HG02970 (cell line): ENCODE measurements around the gene CUX1.
"Not testable (repeated sequence)": the region's sequence is repeated elsewhere in the genome, so short reads cannot be mapped to it uniquely, and the experiment has no call there.

ENCODE experiments used
- ATAC-seq: cut with Tn5 transposase; IDR thresholded peaks from one replicate; pipeline ENCODE4 v1.9.1; 2021; ENCODE audit warnings: mild to moderate bottlenecking, moderate library complexity, moderate number of reproducible peaks; ENCODE audit not compliant: unreplicated experiment, low FRiP score

Gene CUX1

DNA sequence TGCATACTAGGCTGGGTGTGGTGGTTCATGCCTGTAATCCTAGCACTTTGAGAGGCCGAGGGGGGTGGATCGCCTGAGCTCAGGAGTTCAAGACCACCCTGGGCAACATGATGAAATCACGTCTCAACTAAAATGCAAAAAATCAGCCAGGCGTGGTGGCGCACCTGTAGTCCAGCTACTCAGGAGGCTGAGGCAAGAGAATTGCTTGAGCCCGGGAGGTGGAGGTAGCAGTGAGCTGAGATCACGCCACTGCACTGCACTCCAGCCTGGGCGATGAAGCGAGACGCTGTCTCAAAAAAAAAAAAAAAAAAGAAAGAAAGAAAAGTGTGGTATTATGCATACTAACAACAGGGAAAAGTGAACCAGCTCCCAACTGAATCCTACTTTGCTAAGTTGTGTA lies 19.3 kb upstream of the CUX1 start:
- ATAC-seq = not testable (repeated sequence)

DNA sequence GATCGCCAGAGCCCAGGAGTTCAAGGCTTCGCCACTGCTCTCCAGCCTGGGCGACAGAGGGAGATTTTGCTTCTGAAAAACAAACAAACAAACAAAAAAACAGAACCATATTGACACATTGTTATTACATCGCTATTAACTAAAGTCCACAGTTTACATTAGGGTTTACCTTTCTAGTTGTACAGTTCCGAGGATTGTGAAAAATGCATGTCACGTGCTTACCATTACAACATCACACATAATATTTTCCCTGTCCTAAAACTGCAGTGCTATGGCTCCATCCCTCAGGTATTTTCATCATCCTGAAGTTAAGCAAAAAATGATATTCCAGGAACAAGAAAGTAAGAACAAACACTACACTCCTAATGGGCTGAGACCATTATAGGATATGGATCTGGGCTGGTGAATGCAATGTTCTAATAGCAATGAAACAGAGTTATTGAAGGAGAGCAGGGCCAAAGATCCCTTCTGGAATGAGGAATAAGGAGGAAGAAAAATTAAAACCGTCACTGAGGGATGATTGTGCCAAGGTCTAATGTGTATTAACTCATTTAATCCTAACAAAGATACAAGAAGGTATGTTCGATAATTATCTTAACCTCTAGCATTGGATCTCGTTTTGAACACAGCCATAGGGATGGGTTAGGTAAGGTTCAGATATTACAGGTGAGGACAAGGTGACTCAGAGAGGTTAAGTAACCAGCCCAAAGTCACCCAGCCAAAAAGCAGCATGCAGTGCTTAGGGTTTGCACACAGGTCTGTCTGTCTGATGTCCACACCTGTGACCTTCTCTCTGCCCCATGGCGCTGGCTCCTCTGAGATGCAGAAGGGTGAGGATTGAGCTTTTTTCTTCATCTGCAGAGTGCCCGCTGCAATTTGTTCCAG lies 14.0 kb upstream of the CUX1 start:
- no peak for ATAC-seq

DNA sequence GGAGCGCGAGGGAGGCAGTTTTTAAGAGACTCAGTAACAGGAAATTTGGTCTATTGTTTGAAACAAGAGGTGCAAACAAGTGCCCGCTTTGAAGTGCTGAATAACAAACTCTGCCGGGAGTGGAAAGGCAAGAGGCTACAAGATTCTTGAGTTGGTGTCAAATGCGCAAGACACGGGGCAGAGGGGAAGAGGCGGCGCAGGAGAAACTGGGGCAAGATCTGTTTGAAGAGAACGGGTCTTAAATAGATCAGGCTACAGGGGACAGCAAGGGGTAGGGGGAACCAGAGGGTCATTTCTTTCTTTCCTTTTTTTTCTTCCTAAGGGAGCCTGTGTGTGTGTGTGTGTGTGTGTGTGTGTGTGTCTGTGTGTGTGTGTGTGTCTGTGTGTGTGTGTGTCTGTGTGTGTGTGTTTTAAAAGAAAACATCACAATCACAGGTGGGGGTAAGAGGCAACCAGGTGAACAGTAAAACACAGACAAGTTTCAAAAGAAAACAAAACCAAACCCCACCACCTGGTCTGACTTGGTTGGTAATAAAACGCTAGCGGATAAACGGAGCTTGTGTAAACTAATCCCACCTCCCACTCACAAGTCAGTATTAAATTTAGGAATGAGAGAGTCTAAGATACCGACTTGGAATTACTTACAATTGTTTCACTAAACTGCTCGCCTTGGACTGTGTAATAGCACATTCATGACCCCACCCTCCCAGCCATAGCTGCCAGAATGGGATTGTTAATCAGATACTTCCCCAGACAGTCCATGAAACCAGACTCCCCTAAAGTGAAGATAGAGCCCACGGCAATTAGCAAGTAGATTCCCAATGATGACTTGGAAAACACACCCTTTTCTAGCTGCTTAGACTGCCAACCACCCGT lies 13.1 kb upstream of the CUX1 start:
- no peak for ATAC-seq

DNA sequence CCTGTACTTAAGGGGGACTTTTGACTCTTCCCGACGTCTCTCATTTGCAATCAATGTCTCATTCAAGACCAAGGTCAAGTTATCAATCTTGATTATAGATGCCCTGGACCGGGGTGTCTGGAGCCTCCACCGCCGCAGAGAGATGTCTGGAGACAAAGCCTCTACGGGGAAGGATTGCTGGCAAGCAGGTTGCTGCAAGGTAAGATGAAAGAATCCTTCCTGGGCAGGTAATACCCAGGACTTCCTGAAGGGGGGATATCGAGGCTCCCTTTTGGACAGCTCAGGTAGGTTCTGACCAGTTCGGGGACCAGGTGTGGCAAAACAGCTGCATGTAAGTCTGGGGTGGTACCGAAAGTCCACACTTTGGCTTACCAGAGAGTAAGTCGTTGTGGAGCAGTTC lies 12.5 kb upstream of the CUX1 start:
- ATAC-seq = no peak

DNA sequence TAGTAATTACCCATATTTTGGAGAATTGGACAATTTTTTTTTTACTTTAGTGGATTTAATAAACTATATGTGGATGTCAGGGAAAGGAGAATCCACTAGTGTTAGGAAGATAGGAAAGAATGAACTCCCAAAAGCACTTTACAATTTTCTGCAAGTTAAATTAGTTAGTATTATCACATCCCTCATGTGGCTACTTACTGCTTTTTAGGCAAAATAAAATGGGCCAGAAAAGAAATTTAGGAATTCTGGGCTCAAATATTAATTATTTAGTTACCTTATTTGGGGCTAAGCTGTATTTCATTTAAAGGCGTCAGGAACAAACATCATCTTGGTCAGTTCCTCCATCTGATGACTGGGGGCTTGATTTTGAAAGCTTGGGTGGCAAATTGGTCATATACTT lies 4.8 kb upstream of the CUX1 start:
- ATAC-seq = no peak

DNA sequence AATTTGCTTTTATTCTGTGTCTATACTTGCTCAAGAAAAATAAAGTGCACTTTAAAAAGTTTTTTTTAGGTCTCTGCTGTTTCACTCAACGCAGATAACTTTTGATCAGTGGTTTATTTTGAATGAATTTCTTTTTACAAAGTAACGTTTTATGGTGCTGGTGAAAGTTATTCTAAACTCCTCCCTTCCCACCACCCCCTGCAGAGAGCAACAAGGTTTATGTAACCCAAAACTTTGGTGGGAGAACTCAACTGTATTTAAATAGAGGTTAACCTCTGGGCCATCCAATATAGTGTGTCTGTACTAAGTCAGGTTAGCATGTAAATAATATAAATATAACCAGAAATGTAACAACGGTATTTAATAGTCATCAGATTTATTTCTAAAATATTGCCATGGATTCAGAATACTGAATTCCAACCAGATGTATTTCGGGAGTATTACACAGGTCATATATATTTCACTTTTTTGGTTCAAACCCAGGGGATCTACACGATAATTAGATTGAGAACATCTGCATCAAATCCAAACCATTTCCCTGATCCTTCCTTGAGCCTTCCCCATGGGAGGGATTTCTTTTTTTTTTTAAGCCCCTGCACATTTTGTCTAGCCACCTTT lies 3.9 kb upstream of the CUX1 start:
- no peak for ATAC-seq

DNA sequence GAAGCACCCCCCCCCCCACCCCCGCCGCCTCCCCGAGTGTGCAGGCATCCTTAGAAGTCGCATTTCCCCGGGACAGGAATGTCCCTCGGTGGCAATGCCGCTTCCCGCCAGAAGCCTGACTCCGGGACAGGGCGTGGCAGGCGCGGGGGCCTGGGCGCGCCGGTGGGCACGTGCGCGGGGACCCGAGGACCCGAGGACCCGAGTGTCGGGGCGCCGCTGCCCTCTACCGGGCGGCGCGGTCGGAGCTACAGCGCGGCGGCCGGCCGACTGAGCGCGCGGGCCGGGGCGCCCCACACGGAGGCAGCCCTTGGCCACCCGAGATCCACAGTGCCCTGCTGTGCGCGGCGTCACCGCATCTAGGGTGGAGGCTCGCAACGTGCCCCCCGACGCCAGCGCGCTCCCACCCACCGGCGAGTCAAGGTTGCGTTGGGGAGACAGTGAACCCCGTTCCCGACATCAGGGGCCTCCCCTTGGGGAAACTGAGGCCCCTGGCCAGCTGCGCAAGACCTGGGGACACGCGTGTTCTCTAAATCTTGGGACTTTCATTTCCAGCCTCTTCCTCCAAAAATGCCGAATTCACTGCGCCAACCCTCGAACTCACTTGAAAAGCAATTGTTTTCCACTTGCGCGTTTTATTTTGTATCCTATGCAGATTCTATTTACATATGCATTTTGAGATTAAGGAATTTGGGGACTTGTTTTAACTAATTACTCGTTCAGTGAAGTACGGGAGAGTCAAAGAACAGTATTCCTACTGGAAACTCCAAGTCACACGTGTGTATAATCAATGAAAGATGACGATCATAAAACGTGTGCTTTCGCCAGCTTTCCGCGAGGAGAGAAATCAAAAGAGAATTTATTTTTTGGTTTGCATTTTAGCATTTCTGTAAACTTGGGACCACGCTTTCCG lies 3.1 kb upstream of the CUX1 start:
- no peak for ATAC-seq

DNA sequence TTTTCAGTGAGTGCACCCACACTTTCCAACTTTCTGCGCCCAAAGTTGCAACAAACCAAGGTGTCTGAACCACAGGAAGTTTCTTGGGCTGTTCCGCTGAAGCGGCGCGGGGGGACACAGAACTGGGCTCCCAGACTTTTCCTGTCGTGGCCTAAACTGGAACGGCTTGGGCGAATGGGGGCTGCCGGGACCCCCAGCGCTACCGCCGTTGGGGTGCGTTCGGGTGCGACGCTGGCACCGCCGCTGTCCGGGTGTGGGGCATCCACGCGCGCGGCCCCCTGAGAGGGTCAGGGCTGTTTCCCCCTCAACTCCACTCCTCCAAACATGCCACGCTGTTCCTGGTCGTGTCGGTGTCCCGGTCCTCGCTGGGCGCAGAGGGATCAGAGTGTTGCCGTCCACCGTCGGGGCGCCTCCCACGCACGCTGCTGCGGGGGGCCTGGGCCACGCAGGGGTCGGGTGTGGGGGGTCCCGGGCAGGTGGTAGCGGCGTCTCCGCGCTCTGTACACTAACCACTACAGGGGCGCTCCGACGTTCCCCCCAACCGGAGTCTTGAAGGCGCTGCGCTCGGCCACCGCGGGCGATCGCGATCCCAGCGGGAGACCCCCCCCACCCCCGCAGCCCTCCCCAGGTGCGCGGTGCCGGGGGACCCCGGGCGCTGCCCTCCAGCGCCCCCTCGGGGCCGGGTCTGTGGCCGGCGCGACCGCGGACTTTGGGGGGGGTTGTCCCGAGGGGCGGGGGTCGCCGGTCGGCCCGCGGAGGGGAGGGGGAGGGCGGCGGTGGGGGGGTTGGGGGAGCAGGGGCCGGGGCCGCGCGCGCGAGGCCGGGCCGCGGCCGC lies 2.2 kb upstream of the CUX1 start:
- ATAC-seq = peak; percentile 37

DNA sequence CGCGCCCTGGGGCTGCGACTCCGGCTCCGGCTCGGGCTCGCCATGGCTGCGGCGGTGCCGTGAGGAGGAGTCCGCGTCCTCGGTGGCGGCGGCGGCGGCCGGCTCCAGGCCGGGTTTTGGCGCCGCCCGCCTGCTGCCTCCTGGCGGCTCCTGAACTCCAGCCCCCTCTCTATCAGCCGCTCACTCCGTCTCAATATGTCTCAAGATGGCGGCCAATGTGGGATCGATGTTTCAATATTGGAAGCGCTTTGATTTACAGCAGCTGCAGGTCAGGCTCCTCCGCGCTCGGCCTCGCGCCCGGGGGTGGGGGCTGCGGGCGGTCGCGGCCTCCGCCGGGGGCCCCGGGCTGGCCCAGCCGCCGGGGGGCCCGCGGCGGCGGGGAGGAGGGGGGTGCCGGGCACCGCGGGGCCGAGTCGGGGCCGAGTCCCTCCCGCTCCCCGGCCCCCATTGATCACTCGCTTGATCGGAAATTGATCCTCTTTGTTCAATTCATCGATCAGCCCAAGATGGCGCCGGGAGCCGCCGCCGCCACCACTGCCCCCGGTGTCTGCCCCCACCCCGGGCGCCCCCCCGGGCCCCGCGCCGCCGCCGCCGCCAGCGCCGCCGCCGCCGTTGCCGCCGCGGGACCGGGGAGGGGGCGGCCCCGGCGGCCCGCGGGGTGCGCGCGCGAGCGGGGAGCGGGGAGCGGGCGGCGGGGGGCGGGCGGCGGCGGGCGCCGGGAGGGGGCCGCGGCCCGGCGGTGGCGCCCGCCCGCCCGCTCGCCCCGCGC lies 1.4 kb upstream of the CUX1 start:
- peak; percentile 54 for ATAC-seq

DNA sequence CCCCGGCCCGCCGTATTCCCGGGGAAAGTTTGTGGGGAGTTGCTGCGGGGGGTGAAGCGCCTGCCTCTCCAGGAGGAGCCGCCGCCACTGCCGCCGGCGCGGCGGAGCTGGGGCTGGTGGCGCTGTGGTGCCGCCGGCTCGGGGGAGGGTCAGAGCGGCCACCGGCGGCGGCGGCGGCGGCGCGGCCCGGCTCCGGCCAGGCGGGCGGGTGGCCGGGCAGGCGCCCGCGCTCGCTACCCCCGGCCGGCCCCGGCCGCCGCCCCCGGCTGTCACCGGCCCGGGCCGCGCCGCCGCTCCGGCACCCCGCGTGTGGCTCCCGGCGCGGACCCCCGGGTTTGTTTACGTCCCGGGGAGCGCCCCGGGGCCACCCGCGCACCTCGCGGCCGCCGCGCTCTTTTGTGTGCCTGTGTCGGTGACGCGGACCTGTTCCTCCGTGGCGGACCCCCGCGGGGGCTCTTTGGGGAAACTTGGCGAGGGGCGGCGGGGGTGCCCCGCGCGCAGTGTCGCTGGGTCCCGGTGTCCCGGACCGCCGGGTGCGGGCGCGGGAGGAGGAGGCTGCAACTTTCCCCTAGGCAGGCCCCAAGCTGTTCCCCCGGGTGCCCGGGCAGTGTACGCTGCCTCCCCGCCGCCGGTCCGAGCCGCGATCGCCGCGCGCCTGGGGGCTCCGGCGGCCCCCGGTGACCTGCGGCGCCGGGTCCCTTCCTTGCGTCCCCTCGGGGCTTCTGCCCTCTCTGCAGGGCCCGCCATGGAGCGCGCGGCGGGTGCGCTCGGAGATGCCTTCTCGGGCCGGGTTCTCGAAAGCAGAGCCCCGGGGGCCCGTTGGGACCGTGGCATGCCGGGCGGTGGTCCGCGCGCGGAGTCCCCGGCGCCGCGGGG lies 593 bp upstream of the CUX1 start:
- ATAC-seq = peak; percentile 31

DNA sequence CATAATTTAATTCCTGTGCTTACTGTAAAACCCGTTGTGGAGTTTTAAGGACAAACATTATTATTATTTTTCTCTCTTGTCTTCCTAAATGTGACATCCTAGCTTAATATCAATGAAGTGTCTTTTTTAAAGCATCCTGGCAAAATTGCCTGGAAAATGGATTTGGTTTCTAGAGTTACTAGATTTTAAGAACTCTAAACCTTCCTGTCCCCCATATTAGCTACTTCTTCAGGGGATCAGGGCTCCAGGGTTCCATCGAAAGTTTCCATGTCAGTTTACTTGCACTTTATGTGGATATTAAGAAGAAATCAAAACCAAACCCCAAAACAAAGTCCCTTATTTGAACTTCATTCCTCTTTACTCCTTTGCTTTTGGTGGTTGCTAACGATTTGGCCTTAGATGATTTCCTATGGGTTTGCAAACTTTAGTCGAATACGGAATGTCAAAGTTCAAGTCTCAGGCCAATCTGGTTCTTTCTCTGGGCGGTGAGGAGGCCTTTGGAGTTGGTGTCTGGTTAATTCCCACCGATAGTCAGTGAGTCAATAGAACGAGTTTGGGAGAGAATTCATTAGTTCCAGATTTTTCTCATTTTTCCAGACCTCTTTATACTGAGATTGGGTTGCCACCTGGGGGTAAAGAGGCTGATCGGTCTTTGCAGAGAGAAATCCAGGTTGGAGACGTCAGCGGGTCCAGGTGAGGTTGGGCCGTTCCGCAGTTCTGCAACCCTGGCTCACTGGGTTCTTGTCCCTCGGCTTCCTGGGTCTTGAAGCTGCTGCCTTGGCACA lies 1.1 kb downstream of the CUX1 start:
- no peak for ATAC-seq

DNA sequence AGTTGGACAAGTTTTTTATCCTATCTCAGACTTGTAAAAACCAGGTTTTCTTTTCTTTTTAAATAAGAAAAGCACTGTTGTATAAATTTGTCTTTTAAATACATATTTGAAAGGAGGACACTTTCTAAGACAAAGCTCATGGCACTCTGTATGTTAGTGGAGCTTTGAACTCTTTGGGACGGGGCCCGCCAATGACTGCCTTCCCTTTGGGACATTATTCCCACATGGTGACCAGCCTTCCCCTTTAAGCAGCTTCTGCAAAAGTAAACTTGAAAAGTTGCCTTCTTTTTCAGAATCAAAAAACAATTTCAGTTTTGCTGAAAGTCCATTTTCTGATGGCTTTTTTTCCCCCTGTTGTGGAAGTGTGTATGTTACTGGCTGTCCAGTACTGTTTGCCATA lies 1.8 kb downstream of the CUX1 start:
- ATAC-seq = no peak

DNA sequence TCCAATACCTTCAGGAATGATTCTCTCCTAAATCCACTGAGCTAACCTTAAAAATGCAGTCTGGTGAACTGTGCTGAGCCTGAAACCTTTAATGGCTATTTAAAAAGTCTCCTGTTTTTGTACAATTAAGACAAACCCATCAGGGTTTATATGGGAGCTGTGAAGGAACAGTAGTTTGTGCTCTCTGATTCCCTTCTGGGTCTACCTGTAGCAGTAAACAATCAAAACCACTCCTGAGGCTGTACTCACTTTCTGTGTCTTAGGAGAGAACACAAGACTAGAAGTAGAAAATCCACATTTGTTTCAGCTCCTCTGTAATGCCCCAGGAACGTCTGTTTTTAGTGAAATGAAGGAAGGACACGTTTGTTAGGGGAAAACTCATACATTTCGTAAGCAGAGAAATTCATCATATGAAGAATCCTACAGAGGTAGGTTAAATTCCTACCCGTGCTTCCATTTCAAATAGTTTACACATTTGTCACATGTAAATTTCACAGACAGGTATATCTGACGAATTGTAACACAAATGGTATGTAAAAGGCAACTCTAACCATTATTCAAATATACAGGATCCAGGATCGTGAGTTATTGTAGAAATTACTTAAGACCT lies 2.6 kb downstream of the CUX1 start:
- ATAC-seq = no peak

DNA sequence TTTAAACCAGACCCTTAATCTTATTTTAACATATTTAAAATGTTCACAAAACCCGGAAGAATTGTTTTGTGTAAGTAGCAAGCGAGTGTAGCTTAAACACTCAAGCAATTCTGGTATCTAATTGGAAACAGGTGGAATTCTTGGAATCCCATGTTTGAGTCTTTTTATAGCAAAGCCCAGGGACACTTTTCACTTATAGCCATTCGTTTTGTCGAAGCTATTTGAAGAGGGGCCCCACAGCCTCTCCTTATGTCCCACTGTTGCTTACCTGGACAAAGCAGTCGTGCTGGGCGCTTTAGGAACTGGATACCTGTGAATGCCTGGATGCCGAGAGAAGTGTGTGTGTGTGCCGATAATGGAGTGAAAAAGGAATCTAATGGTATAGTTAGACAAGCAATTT lies 3.3 kb downstream of the CUX1 start:
- ATAC-seq = no peak

DNA sequence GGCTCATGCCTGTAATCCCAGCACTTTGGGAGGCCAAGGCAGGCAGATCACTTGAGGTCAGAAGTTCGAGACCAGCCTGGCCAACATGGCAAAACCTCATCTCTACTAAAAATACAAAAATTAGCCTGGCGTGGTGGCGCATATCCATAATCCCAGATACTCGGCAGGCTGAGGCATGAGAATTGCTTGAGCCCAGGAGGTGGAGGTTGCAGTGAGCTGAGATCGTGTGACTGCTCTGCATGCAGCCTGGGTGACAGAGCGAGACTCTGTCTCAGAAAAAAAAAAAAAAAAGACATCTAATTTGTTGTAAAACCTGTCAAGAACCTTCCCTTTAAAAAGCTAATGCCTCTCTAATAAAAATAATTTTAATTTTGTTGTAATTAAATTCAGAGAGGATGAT lies 5.2 kb downstream of the CUX1 start:
- not testable (repeated sequence) for ATAC-seq

DNA sequence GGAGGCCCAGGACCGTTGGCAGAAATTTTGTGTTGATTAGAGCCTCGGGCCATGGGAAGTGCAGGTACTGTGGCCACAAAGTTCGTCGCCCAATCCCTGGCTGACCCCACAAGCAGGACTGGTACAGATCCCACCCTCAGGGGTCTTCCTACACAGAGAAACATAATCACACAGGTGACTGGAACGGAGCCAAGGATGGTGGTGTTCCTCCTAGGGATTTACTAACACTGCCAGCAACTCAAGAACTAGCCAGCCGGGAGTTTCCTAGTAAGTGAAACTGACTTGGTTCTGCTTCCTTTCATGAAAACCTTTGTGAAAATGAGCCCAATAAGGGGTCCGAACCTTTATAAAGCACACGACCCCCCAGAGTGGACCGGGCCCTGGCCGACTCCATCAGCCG lies 5.7 kb downstream of the CUX1 start:
- no peak for ATAC-seq
